SK-N-SH (cell line): Measurements from ENCODE around the gene SZT2. TPM values are rescaled to one million over a fixed set of nuclear protein-coding genes. Genes with fewer than 3 reads are reported as not detected.

ENCODE experiments used
- CTCF ChIA-PET: fragments of 300-600, 350-600 bp; formaldehyde crosslinking; extraction: SDS; loops from one replicate; lab custom pipeline; 2021; lab: Yijun Ruan, JAX
- POLR2A ChIA-PET: fragments of 350-600 bp; sonication (Branson Sonifier 250); formaldehyde crosslinking; extraction: SDS; loops from one replicate; lab custom pipeline; 2020; ENCODE audit warnings: antibody characterized with exemption, inconsistent platforms; lab: Yijun Ruan, JAX
- DNase-seq: peaks from one replicate; pipeline ENCODE4 v3.0.0; 2012
- H2AFZ ChIP-seq: fragments of 200-600 bp; sonication (generic); 2 replicates; pipeline ENCODE4 v1.8.1; 2016; ENCODE audit warnings: antibody characterized with exemption, mild to moderate bottlenecking, low read depth
- H3F3A ChIP-seq: fragments of 200-600 bp; sonication (generic); replicated peaks from 2 replicates; pipeline ENCODE3; 2016; ENCODE audit warnings: antibody characterized with exemption, mild to moderate bottlenecking; ENCODE audit not compliant: insufficient read depth
- H3K27ac ChIP-seq, 2 experiments: fragments of 200-500 bp in 1 of 2; fragments of 200-600 bp in 1 of 2; sonication (Bioruptor generic) in 1 of 2; sonication (generic), shearing (Covaris generic) in 1 of 2; 2 replicates each; pipeline versions ENCODE4 v1.5.1 to v1.6.1; 2014 to 2016; ENCODE audit warnings: low read depth in 2 of 2, inconsistent platforms in 1 of 2, low read length in 1 of 2, mild to moderate bottlenecking in 1 of 2, mixed read lengths in 1 of 2
- H3K27me3 ChIP-seq: fragments of 200-600 bp; sonication (generic), shearing (Covaris generic); 2 replicates; pipeline ENCODE4 v1.6.1; 2016; ENCODE audit warnings: mixed run types; ENCODE audit not compliant: insufficient read depth
- H3K36me3 ChIP-seq, 2 experiments: fragments of 200-500 bp in 1 of 2; fragments of 200-600 bp in 1 of 2; sonication (Bioruptor generic) in 1 of 2; sonication (generic) in 1 of 2; replicated peaks in 1 of 2; 2 replicates each; pipeline versions ENCODE3 to v1.5.1; 2014 to 2016; ENCODE audit warnings: low read length in 1 of 2, mild to moderate bottlenecking in 1 of 2; ENCODE audit not compliant: insufficient read depth in 2 of 2, control insufficient read depth in 1 of 2
- H3K4me1 ChIP-seq, 2 experiments: fragments of 200-500 bp in 1 of 2; fragments of 200-600 bp in 1 of 2; sonication (Bioruptor generic) in 1 of 2; sonication (generic), shearing (Covaris generic) in 1 of 2; 2 replicates each; pipeline versions ENCODE4 v1.5.1 to v1.6.1; 2014 to 2016; ENCODE audit warnings: low read depth in 1 of 2, low read length in 1 of 2, mixed run types in 1 of 2; ENCODE audit not compliant: insufficient read depth in 2 of 2, control insufficient read depth in 1 of 2
- H3K4me2 ChIP-seq: fragments of 200-600 bp; sonication (generic), shearing (Covaris generic); 2 replicates; pipeline ENCODE4 v1.6.1; 2017; ENCODE audit warnings: mixed run types
- H3K4me3 ChIP-seq, 2 experiments: fragments of 200-500 bp in 1 of 2; fragments of 200-600 bp in 1 of 2; sonication (Bioruptor generic) in 1 of 2; sonication (generic), shearing (Covaris generic) in 1 of 2; 2 replicates each; pipeline versions ENCODE4 v1.5.1 to v1.8.1; 2014 to 2016; ENCODE audit warnings: low read depth in 2 of 2, inconsistent platforms in 1 of 2, low read length in 1 of 2, mild to moderate bottlenecking in 1 of 2, mixed read lengths in 1 of 2, moderate library complexity in 1 of 2
- H3K79me2 ChIP-seq: fragments of 200-600 bp; sonication (generic); 2 replicates; pipeline ENCODE4 v1.8.1; 2017; ENCODE audit warnings: mild to moderate bottlenecking; ENCODE audit not compliant: insufficient read depth
- H3K9ac ChIP-seq: fragments of 200-600 bp; sonication (generic); 2 replicates; pipeline ENCODE4 v1.6.1; 2017; ENCODE audit warnings: mixed run types
- H3K9me2 ChIP-seq: fragments of 200-600 bp; sonication (generic); 2 replicates; pipeline ENCODE4 v1.6.1; 2017; ENCODE audit warnings: mixed run types
- H3K9me3 ChIP-seq: fragments of 200-600 bp; sonication (generic); 2 replicates; pipeline ENCODE4 v1.6.1; 2017; ENCODE audit warnings: mixed run types, mild to moderate bottlenecking, moderate library complexity
- H4K20me1 ChIP-seq: fragments of 200-600 bp; sonication (generic); 2 replicates; pipeline ENCODE4 v1.6.1; 2017; ENCODE audit warnings: mild to moderate bottlenecking, mixed run types; ENCODE audit not compliant: insufficient read depth
- CHD2 ChIP-seq: fragments of 150-350 bp; IDR thresholded peaks from 2 replicates; pipeline ENCODE4 v1.6.1; 2018; ENCODE audit warnings: low read length; ENCODE audit not compliant: partially characterized antibody
- ELF1 ChIP-seq: IDR thresholded peaks from 2 replicates; pipeline ENCODE4 v1.4.0; 2012
- FOSL2 ChIP-seq: IDR thresholded peaks from 2 replicates; pipeline ENCODE4 v1.4.0; 2012; ENCODE audit warnings: low read depth, mild to moderate bottlenecking, moderate library complexity, borderline replicate concordance
- JUND ChIP-seq: IDR thresholded peaks from 2 replicates; pipeline ENCODE4 v1.4.0; 2012
- MEF2A ChIP-seq: IDR thresholded peaks from 2 replicates; pipeline ENCODE4 v1.4.0; 2012; ENCODE audit warnings: low read depth, borderline replicate concordance
- MXI1 ChIP-seq: IDR thresholded peaks from 2 replicates; pipeline ENCODE4 v1.6.1; 2012; ENCODE audit warnings: mild to moderate bottlenecking, low read depth, low read length, improper control_type of control experiment
- RAD21 ChIP-seq: IDR thresholded peaks from 2 replicates; pipeline ENCODE4 v1.6.1; 2012; ENCODE audit warnings: mild to moderate bottlenecking, low read length
- SIN3A ChIP-seq: IDR thresholded peaks from 2 replicates; pipeline ENCODE4 v1.6.1; 2012; ENCODE audit warnings: low read depth, mild to moderate bottlenecking, low read length, moderate library complexity, borderline replicate concordance
- TAF1 ChIP-seq: IDR thresholded peaks from 2 replicates; pipeline ENCODE4 v1.6.1; 2012; ENCODE audit warnings: low read depth, mild to moderate bottlenecking, low read length, moderate library complexity, borderline replicate concordance
- TEAD4 ChIP-seq: IDR thresholded peaks from 2 replicates; pipeline ENCODE4 v1.4.0; 2012; ENCODE audit warnings: mild to moderate bottlenecking, borderline replicate concordance; ENCODE audit not compliant: insufficient read depth
- WGBS: methylation state at CpG from one replicate; pipeline ENCODE4 v1.1.6; 2017; ENCODE audit warnings: low lambda C conversion rate; 5-methylcytosine and 5-hydroxymethylcytosine counted together
- polyA plus RNA-seq, 3 experiments: library from polyadenylated mRNA; depleted of rRNA; stranded (reverse); fragments of >200 nt; gene quantifications; 2 replicates each; pipeline ENCODE4 v1.2.3, GENCODE V29; 2012
- TF ChIP-seq, protein P1 (sequence below): fragments of 150-350 bp; IDR thresholded peaks from 2 replicates; pipeline ENCODE4 v1.6.1; 2016; ENCODE audit warnings: mild to moderate bottlenecking, low read depth, low read length
- TF ChIP-seq, protein P2 (sequence below): IDR thresholded peaks from 2 replicates; pipeline ENCODE4; 2012

The SZT2 gene
- polyA plus RNA-seq, 1 of the 3 experiments (the other 2 are of a cell fraction) = 12.9 TPM

DNA sequence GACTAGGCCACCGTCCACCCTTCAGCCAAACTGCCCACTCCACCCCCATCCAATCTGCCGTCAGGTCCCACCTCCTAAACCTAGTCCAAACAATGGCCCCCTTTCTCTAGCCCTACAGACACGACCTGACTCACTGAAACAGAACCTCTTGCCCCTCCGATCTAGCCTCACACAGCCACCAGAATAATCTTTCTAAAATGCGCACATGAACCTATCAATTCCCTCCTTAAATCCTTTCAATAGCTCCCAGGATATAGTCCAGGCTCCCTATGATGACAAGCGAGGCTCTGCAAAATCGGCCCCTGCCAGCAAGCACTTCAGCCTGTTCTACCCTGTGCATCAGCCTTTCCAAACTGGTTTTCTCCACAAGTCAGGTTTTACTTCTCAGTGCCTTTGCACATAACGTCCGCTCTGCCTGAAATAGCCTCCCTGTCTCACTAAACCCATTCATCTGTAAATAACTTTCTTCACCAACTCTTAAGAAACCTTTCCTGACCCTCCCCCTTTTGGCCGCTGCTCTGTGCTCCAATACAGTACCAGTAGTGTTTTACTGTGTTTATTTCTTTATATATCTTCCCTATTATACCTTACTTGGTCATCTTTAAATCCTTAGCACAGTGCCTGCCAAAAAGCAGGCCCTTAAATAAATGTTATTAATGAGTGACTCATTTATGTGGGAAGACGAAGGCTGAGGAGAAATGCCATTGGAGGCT, 39.9 kb upstream of the SZT2 start:
- Histone ChIP-seq H4K20me1 (no peaks in the 10 kb centered on the region), H3K4me3 (peak overlapping the region in 1 of 2 experiments; percentile 56; a peak in 2 of 4 replicates), H3K27ac (peak overlapping the region; percentile 13 to 84; a peak in 1 of 4 replicates), H3K9me2 (no peaks in the 10 kb centered on the region), H3K79me2 (no peaks in the 10 kb centered on the region), H3K9ac (no peak overlapping the region), H2AFZ (peak overlapping the region; percentile 84), H3K4me1 (peaks cover 12 to 13% of the 10 kb centered on the region in 2 experiments; a peak in 2 of 4 replicates), H3F3A (peaks cover 10% of the 10 kb centered on the region), H3K36me3 (no peaks in the 10 kb centered on the region), H3K9me3 (no peaks in the 10 kb centered on the region), H3K27me3 (no peaks in the 10 kb centered on the region), H3K4me2 (peak overlapping the region; percentile 63)
- DNase-seq = no peak
- 54% methylated on average over 11 of the region's 11 CpGs for WGBS
- ChIA-PET CTCF (no interaction called here), POLR2A (no interaction called here)
- TF ChIP-seq MXI1 = no peak; the same call in 1 of the 2 replicates
- TF ChIP-seq FOSL2 = peak; percentile 22; the same call in 1 of the 2 replicates

DNA sequence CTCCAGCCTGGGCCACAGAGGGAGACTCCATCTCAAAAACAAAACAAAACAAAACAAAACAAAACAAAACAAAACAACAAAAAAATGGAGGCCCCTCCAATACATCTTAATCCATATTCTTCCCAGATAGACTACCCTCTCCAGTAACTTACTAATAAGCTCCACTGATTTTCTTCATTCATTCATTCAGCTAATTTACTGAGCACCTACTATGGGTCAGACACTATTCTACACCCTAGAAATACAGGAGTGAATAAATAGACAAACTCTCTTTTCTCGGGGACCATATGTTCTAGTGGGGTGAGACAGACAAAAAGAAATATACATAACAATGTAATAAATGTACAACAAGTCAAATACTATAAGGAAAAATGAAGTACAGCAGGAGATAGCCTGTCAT, 38.7 kb upstream of the SZT2 start:
- DNase-seq = no peak
- TF ChIP-seq, protein P1, sequence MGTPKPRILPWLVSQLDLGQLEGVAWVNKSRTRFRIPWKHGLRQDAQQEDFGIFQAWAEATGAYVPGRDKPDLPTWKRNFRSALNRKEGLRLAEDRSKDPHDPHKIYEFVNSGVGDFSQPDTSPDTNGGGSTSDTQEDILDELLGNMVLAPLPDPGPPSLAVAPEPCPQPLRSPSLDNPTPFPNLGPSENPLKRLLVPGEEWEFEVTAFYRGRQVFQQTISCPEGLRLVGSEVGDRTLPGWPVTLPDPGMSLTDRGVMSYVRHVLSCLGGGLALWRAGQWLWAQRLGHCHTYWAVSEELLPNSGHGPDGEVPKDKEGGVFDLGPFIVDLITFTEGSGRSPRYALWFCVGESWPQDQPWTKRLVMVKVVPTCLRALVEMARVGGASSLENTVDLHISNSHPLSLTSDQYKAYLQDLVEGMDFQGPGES = no peak
- TF ChIP-seq JUND (no peak), TEAD4 (no peak), ELF1 (no peak), SIN3A (no peak), RAD21 (no peak), MEF2A (no peak), CHD2 (no peak), TAF1 (no peak)
- TF ChIP-seq, protein P2, sequence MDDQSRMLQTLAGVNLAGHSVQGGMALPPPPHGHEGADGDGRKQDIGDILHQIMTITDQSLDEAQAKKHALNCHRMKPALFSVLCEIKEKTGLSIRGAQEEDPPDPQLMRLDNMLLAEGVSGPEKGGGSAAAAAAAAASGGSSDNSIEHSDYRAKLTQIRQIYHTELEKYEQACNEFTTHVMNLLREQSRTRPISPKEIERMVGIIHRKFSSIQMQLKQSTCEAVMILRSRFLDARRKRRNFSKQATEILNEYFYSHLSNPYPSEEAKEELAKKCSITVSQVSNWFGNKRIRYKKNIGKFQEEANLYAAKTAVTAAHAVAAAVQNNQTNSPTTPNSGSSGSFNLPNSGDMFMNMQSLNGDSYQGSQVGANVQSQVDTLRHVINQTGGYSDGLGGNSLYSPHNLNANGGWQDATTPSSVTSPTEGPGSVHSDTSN = no peak
- no peaks in the 10 kb centered on the region for H3K36me3 ChIP-seq
- H3K9me3 ChIP-seq = no peaks in the 10 kb centered on the region
- H3K27me3 ChIP-seq = no peaks in the 10 kb centered on the region
- no peak overlapping the region for H3K9ac ChIP-seq
- H4K20me1 ChIP-seq = no peaks in the 10 kb centered on the region
- ChIA-PET POLR2A (no interaction called here), CTCF (interaction anchor here (1.1 kb wide), 1 partner anchor 13 kb away, joined by 4 read pairs; no protein-coding TSS in a partner anchor)
- peaks cover 10% of the 10 kb centered on the region for H3F3A ChIP-seq
- H3K4me1 ChIP-seq = peaks cover 12 to 13% of the 10 kb centered on the region in 2 experiments; a peak in 2 of 4 replicates
- no peak overlapping the region for H3K4me2 ChIP-seq
- H3K79me2 ChIP-seq = no peaks in the 10 kb centered on the region
- no peak overlapping the region for H2AFZ ChIP-seq
- 93% methylated on average over 1 of the region's 1 CpG for WGBS
- H3K27ac ChIP-seq = no peak overlapping the region
- no peaks in the 10 kb centered on the region for H3K9me2 ChIP-seq
- no peak overlapping the region for H3K4me3 ChIP-seq
